NCI-H524 (cell line): ENCODE measurements around the gene CDC14B.
"Not testable (repeated sequence)": the region's sequence is repeated elsewhere in the genome, so short reads cannot be mapped to it uniquely, and the experiment has no call there.

Experiments
- DNase-seq, 2 experiments: peaks; one replicate each; lab custom pipeline; 2025; lab: John Stamatoyannopoulos, UW

Gene CDC14B

DNA sequence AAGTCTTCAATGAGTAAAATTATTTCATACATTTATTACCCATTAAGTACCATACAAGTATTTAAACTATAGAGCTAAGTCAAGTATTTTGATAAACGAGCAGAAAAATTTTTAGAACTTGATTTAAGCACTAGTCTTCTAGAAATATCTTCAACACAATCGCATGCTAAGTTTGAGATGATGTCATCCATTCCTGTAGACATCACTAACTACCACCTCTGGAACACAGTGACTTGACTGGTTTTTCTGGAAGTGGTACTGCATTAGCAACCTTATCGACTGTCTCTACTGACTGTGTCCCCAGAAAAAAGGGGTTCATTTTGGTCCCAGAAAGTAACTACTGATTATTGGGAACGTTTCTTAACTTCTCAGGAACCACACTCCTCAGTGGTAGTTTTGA lies 69.0 kb downstream of the CDC14B start:
- DNase-seq: no peak

DNA sequence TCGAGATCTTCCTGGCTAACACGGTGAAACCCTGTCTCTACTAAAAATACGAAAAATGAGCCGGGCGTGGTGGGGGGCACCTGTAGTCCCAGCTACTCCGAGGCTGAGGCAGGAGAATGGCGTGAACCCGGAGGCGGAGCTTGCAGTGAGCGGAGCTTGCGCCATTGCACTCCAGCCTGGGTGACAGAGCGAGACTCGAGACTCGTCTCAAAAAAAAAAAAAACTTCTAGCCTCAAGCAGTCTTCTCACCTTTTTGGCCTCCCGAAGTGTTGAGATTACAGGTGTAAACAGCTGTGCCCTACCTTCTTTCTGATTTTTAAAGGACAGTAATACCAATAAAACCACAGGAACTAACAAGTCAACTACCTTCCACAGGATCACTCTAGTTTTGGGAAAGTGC lies 76.5 kb downstream of the CDC14B start:
- not testable (repeated sequence) for DNase-seq

DNA sequence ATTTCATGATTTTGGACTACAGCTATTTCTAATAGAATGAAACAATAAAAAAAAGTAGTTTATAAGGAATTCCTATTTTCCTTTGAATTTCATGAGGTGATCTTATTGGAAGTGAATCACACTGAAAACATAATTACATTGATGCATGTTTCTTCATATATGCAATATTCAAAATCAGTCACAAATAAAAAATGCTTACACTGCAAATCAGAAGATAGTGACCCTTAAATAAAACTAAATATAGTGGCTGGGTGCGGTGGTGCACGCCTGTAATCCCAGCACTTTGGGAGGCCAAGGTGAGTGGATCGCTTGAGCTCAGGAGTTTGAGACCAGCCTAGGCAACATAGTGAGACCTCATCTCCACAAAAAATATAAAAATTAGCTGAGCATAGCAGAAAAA lies 79.5 kb downstream of the CDC14B start:
- no peak for DNase-seq

DNA sequence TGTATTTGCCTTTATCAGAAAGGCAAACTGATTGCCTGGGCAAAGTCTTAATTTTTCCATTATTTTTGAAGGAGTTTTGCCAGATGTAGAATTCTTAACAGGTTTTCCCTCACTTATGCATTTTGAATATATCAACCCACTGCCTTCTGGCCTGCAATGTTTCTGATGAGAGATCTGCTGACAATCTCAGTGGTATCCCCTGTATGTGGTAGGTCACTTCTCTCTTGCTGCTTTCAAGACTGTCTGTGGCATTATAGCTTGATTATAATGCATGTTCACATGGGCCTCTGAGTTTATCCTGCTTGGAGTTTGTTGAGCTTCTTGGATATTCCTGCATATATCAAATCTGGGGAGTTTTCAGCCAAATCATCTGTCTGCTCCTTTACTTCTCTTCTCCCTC lies 87.5 kb downstream of the CDC14B start:
- DNase-seq: no peak

DNA sequence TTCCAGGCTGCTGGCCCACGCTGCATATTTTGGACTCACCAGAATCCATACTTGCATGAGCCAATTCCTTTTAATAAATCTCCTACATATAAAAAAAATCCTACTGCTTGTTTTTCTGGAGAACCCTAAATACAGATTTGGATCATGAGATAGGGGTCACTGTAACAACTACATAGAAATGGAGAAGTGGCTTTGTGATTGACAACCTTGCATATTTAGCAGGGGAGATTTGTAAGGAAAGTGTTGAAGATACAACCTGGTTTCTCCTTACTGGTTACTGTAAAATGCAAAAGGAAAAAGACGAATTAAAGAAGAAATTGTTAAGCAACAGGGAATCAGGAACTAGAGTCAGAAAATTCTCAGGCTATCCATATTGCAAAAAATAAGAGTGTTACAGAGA lies 94.9 kb downstream of the CDC14B start:
- no peak for DNase-seq

DNA sequence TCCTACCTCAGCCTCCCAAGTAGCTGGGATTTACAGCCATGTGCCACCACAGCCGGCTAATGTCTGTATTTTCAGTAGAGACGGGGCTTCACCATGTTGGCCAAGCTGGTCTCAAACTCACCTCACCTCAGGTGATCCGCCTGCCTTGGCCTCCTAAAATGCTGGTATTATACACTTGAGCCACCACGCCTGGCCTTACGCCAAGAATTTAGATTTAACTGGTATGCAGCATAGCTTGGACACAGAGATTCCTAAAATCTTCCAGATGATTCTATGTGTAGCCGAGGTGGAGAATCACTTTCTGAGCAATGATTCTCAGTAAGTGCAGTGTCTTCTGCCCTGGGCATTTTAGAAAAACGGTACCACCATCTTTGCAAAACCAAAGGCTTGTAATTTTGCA lies 95.6 kb downstream of the CDC14B start:
- DNase-seq: no peak

DNA sequence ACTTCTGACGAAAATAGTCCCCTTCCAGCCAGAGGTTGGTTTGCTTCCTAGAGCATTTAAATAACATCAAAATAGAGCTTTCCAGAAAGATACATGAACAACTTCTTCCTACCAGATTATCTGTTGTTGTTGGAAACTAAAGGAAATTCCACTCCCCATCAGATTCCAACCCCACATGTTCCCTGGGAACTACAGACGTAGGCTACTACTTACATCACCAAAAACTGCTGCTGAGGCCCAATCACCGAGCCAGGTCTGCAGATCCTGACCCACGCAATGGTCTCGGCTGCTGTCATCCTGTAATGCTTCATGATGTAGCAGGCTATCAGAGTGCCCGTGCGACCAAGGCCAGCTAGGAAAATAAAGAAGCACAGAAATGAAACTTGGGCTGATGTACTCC lies 96.3 kb downstream of the CDC14B start:
- DNase-seq: no peak

DNA sequence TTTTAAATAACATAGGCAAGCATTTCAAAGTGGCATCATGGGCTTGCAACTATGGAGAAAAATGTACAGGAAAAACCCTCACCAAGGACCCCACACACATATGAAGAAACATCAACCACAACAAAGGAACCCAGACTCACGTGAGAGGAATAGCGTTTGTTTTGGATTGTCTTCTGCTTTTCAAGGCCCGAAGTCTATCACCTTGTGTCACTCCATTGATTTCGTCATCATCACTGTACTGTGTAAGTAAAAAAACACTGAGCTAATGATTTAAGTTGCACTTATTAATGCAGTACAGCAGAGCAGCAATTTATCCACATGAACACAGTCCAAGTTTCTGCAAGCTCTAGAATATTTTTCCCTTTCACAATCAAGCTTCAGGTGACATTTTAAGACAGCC lies 97.3 kb downstream of the CDC14B start:
- DNase-seq: no peak

DNA sequence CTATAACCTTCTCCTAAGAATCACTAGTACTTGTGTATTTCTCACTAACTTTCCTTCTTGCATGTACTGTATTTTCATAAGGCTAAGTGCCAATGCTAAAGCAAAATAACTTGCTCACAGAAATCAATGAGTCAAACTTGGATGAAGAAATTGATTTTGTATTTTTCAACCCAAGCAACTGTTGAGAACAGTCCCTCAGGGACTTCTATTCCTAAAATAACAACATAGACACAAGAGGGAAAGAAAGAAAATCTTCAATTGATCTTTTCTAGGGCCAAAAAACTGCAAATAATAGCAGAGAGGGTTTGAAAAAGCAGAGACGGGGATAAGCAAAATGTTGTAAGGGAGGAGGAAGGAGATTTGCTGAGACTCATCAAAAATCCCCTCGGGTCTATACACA lies 99.9 kb downstream of the CDC14B start:
- no peak for DNase-seq

DNA sequence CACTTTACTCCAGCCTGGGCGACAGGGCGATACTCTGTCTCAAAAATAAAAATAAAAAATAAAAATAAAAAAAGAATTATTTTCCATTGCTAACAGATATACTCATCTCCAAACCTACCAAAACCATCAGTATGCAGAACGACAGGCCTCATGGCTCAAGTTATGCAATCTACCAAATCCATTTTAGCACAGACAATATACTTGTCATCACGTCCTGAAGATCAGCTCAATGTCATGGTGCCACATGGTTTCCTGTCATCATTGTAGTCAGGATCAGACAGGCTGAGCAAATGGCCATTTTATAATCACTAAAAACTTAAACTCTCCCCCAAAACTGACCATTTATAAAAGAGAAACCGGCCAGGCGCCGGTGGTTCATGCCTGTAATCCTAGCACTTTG lies 100.5 kb downstream of the CDC14B start:
- no peak for DNase-seq

DNA sequence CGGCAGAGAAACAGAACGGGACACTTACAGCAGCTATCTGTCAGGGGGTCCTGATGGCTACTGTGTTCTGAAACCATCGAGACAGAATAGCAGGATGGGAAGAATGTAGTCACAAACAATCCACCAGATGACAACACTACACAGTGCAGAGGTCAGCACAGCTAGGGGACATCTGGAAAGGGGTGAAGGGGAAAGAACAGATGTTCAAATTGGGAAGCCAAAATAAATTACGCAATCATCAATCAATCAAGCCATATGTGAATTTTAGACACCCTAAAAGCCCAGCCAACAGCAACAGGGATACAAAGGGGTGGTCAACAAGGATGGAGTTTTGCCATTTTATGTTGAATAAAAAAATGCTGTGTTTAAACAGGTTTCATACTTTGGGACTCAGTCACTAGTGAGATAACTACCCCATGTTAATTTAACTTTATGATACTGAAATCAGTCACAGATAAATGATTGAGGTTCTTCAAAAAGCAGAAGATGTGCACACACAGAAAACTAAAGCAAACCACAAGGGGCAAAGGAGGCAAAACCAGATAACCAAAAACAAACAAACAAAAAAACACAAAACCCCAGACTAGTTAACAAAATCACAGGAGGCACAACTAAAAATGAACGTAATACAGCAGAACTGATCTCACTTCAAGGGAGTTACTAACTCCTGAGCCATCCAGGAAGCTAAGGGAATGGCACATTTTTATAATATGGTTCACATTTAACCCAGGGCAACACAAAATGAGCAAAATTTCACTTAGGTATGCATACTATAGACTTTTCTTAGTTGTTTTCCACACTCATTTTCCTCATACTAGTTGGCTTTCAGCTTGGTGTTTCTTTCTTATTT lies 103.8 kb downstream of the CDC14B start:
- peak in 1 of 2 experiments; percentile 34 for DNase-seq

DNA sequence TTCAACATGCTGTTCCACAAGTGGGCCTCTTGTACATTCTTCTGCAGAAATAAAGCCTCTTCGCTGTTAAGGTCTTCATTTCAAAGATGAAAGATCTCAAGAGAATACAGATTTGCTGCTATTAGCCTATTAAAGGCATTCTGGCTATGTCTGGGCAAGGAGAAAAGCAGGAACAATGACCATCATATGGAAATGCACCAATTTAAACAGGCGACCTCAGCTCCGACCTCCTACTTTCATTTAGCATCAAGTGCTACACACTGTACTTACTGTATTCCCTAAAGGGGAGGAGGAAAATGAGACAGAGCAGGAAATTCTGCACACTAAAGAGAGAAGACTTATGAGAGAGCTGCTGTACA lies 104.9 kb downstream of the CDC14B start:
- DNase-seq: no peak

DNA sequence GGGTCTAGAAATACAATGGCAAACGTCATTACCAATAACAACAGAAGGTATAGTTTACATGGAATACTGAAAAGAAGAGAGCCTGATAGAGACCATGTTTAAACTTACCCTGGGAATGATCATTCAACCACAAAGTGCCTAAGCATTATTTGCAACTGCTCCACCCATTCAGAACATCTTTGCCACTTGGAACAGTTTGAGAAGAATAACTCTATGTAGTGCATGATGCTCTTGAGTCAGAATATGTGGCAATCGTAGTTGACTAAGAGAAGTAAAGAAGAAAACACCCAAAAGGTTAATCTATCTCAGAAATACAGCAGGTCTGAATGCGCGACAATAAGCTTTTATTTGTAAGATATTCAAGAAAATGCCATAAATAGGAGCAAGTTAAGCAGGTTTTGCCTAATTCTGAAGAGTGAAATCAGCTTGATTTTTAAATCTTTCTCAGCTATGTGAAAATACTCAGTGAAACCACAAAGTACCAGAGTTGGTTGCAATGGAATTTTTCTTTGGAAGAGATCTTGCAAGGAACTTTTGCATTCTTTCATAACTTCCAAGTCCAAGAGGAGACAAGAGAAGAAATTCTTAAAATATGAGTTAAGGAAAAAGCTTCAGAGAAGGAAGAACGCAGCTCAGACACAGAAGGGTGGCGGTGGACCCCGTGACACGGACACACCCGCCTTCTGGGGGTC lies 105.4 kb downstream of the CDC14B start:
- no peak for DNase-seq

DNA sequence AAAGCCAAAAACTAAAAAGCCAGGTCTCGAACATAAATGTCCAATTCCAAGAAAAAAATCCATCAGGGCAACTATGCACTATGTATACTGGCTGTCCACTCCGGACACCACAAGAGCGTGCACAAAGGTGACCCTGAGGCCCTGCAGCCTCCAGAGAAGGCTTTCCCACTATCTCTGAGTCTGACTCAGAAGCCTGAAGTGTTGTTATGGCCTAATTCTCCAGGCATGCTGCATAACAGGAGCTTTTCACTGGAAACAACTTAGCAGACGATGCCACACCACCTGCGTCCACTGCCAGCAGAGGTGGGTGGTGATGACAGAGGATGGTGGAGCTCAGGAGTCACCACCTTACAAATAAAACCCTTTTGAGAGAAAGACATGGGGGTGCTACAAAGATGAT lies 106.0 kb downstream of the CDC14B start:
- DNase-seq: no peak

DNA sequence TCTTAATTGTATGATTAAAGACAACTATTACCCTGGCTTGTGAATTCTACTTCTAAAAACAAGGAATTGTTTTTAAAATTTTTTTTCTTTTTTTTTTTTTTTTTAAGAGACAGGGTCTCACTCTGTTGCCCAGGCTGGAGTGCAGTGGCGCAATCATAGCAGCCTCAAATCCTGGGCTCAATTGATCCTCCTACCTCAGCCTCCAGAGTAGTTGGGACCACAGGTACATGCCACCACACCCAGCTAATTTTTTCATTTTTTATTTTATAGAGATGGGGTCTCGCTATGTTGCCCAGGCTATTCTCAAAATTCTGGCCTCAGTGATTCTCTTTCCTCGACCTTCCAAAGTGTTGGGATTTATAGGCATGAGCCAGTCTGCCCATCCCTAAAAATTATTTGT lies 107.4 kb downstream of the CDC14B start:
- DNase-seq: no peak

DNA sequence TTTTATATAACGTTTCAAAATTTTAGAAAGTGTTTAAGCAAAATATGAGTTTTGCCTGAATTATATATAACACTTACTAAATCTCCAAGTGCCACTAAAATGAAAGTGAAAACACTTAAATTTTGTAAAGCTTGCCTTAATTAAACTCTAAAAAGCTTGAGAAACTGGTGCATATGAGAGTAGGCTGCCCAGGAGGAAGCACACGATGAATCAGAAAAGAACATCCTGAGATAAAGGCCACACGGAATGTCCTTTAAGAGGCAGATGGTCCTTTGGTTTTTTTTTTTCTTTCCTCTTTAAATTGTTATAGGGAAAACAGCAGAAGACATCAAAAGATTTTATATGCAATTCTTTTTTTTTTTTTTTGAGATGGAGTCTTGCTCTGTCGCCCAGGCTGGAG lies 109.4 kb downstream of the CDC14B start:
- DNase-seq: no peak

DNA sequence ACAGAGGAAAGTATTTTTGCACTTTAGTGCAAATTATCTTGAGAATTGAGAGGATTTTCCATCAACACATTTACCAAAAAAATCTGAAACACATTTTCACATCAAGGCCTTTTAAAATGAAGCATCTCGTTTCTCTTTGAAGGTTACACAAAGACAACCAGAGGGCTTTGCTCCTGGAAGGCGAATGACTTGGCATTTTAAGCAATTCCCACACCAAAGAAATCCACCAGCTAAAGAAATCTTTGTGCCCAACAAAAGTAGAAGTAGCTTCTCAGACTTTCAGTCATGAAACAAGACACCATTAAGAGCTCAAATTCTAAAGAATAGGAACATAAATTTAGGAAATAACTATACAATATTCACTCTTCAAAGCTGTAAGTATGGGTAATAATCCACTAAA lies 109.8 kb downstream of the CDC14B start:
- DNase-seq: no peak

DNA sequence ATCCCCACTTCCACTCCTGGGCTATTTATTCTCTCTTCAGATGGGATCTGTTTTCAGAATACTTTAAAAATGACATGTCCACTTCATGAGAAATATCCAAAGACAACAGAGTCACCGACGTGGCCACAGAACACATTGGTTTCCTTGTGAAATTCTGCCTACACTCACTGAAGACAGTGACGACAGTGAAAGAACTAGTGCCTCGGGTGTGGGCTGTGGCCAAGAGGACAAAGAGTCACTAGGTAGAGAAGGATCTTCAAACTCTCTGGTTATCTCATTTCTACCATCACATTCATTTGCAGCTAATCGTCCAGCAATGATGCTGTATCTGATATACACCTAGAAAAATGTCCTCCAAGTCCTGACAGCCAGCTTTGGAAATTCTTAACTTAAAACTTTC lies 110.6 kb downstream of the CDC14B start:
- no peak for DNase-seq

DNA sequence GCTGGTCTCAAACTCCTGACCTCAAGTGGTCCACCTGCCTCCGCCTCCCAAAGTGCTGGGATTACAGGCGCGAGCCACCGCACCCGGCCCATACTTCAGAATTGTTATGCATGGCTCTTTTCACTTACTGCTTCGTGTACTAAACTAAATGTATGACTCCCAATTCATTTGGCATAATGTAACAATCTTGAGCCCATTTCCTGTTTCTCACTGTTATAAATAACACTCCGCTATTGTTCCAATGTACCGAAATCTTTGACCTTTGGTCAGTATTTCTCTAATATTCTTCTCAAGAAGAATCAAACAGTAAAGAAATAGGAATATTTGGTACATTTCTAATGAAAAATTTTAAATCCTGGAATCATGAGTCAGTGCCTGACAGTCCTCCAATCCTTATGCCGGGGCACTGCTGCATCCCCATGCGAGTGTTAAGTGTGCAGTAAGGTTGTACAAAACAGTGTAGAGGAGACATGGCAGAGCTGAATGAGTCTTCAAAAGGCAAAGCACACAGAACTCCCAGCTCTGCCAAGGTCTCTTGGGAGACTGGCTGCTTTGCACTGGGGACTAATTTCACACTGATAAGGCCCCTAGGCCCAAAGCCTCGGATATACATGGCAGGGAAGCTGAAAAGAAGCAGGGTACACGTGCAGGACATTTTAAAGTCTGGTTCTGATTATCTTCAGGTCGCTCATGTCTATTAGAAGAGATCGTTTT lies 111.3 kb downstream of the CDC14B start:
- no peak for DNase-seq

DNA sequence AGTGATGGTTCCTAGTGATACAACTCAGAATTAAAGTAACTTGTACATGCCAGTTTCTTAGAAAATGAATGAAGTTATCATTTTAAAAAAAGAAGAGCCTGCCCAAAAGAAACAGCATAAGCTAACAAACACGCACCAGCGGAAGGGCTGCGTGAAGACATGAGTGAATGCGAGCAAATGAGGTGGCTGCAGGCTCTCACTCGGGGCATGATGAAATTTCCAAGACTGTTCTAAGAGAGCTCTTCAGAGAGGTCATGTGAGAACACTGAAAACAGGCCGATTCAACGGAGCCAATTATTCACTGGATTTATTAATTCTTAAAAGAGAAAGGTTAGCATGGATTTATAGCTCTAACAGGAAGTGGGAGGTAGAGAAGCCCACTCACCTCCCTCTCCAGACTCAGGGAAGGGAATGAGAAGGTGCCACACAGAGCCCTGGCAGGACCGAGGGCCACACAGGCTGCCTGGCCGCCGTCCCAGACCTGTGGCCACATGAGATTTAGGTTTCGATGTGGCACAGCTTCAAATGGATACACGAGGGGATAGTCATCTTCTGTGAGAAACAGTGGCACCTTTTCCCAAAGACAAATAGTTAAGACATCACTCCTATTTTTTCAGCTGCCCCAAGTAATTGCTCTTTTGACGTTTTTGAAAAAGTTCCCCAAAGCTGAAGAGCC lies 114.2 kb downstream of the CDC14B start:
- no peak for DNase-seq

DNA sequence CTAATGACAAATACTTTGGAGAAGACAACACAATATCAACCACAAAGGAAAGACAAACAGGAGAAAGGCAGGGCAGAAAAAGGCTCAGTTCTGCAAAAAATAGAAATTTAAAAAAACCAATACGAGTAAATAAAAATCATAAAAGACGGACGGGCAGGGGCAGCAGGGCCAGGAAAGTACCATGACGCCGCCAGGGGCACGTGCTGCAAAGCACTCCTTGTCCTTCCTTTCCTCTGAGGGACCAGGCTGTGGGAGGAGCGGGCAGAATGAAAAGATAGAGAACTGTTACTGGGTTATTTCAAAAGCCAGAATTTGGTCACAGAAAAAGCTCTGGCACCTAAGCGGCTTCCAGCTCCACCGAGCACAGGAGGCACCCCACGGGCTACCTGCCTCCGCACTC lies 115.7 kb downstream of the CDC14B start:
- no peak for DNase-seq

DNA sequence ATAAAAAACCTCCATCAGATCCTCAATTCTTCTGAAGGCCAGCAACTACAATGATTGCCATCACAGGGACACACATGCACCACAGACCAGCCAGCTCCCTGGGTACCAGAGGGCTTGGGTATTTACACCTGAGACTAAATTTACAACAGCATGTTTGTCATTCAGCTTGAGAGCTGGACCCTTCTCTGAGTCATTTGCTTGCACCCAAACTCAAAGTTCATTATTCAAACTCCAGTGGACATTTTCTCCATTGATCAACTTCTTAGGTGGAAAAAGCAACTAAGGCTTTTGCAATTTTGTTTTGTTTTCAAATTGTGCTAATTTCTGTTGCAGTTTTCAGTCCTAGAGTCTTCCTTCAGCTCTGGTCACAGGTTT lies 116.3 kb downstream of the CDC14B start:
- DNase-seq: not testable (repeated sequence)
